Measurements from ENCODE around the gene LRRC37B.
"Not testable (repeated sequence)": the region's sequence is repeated elsewhere in the genome, so short reads cannot be mapped to it uniquely, and the experiment has no call there.

GRCh38 chr17:32073131-32073530 lies 65.9 kb downstream of the LRRC37B start:
- not testable (repeated sequence) for TF ChIP-seq CTCF (IDR thresholded peaks at IDR 0.05); POLR2AphosphoS5 (IDR thresholded peaks at IDR 0.05); POLR2A (IDR thresholded peaks at IDR 0.05; ENCODE audit: low read depth)

Data from esophagus muscularis mucosa (tissue), 3 donors.